ENCODE data around the gene PRKCI. TPM values are rescaled to one million over a fixed set of nuclear protein-coding genes. Genes with fewer than 3 reads are reported as not detected.

The PRKCI gene
- total RNA-seq, 1 experiment from 2014 or later: 62.8 TPM

GRCh38 chr3:170321321-170322034, 99.3 kb downstream of the PRKCI start:
- Mint-ChIP-seq H3K36me3 (ENCODE audit: insufficient read depth, unreplicated experiment) (no peaks in the 10 kb centered on the region), H3K4me3 (ENCODE audit: unreplicated experiment) (no peak overlapping the region), H3K27me3 (ENCODE audit: insufficient read depth, unreplicated experiment) (no peaks in the 10 kb centered on the region), H3K27ac (ENCODE audit: low read depth, unreplicated experiment) (no peak overlapping the region), H3K4me1 (ENCODE audit: insufficient read depth, unreplicated experiment) (no peaks in the 10 kb centered on the region), H3K9me3 (ENCODE audit: unreplicated experiment) (no peaks in the 10 kb centered on the region)
- BruUV-seq (replicated peaks): no TSS peak
- intact Hi-C loops (cut with micrococcal nuclease): no loop called here
- ChIA-PET POLR2A (no interaction called here), CTCF (interaction anchor here (0.6 to 1.5 kb wide), 5 partner anchors 11 to 490 kb away, joined by 3 to 4 read pairs (median 3); no protein-coding TSS in a partner anchor)
- TF ChIP-seq, protein P1, sequence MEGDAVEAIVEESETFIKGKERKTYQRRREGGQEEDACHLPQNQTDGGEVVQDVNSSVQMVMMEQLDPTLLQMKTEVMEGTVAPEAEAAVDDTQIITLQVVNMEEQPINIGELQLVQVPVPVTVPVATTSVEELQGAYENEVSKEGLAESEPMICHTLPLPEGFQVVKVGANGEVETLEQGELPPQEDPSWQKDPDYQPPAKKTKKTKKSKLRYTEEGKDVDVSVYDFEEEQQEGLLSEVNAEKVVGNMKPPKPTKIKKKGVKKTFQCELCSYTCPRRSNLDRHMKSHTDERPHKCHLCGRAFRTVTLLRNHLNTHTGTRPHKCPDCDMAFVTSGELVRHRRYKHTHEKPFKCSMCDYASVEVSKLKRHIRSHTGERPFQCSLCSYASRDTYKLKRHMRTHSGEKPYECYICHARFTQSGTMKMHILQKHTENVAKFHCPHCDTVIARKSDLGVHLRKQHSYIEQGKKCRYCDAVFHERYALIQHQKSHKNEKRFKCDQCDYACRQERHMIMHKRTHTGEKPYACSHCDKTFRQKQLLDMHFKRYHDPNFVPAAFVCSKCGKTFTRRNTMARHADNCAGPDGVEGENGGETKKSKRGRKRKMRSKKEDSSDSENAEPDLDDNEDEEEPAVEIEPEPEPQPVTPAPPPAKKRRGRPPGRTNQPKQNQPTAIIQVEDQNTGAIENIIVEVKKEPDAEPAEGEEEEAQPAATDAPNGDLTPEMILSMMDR (IDR thresholded peaks at IDR 0.05; ENCODE audit: unreplicated experiment): no peak
- no peak for DNase-seq (ENCODE audit: unreplicated experiment)

GRCh38 chr3:170322566-170323269, 100.5 kb downstream of the PRKCI start:
- ChIA-PET CTCF (interaction anchor here (0.6 to 1.0 kb wide), 5 partner anchors 64 to 982 kb away, joined by 3 to 5 read pairs (median 4); no protein-coding TSS in a partner anchor), POLR2A (no interaction called here)
- DNase-seq (ENCODE audit: unreplicated experiment): no peak
- no peaks in the 10 kb centered on the region for H3K9me3 Mint-ChIP-seq (ENCODE audit: unreplicated experiment)
- H3K27ac Mint-ChIP-seq (ENCODE audit: low read depth, unreplicated experiment): no peak overlapping the region
- no TSS peak for BruUV-seq (replicated peaks)
- TF ChIP-seq, protein P1 (IDR thresholded peaks at IDR 0.05; ENCODE audit: unreplicated experiment): no peak
- intact Hi-C loops (cut with micrococcal nuclease): no loop called here
- no peak overlapping the region for H3K4me3 Mint-ChIP-seq (ENCODE audit: unreplicated experiment)
- H3K36me3 Mint-ChIP-seq (ENCODE audit: insufficient read depth, unreplicated experiment): no peaks in the 10 kb centered on the region
- no peaks in the 10 kb centered on the region for H3K27me3 Mint-ChIP-seq (ENCODE audit: insufficient read depth, unreplicated experiment)
- H3K4me1 Mint-ChIP-seq (ENCODE audit: insufficient read depth, unreplicated experiment): no peaks in the 10 kb centered on the region

DNA sequence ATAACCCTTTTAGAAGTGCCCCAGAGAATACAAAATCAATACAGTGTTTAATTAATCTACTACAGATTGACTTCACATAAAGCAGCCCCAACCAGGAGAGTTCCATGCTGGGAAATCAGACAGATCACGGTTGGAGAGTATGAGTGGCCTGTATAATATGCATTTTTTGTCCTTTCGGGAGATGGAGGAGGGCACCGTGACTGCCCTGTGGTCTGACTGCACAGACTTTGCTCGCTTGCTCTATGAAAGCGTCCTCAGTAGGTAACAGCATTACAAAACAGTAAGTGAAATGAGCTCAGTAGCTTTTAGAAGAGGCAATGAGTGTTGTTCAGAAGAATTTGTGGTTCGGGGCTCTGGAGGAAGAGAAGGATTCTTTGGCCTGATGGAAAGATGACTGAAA, 101.1 kb downstream of the PRKCI start:
- Mint-ChIP-seq H3K9me3 (ENCODE audit: unreplicated experiment) (no peaks in the 10 kb centered on the region), H3K4me1 (ENCODE audit: insufficient read depth, unreplicated experiment) (no peaks in the 10 kb centered on the region), H3K27me3 (ENCODE audit: insufficient read depth, unreplicated experiment) (no peaks in the 10 kb centered on the region), H3K27ac (ENCODE audit: low read depth, unreplicated experiment) (no peak overlapping the region), H3K4me3 (ENCODE audit: unreplicated experiment) (no peak overlapping the region), H3K36me3 (ENCODE audit: insufficient read depth, unreplicated experiment) (no peaks in the 10 kb centered on the region)
- CTCF ChIA-PET: interaction anchor here (0.5 to 0.6 kb wide), 2 partner anchors 457 to 609 kb away, joined by 3 read pairs; no protein-coding TSS in a partner anchor
- BruUV-seq (replicated peaks): no TSS peak
- intact Hi-C loops (cut with micrococcal nuclease): no loop called here
- no peak for DNase-seq (ENCODE audit: unreplicated experiment)
- POLR2A ChIA-PET: no interaction called here
- TF ChIP-seq, protein P1 (IDR thresholded peaks at IDR 0.05; ENCODE audit: unreplicated experiment): no peak

DNA sequence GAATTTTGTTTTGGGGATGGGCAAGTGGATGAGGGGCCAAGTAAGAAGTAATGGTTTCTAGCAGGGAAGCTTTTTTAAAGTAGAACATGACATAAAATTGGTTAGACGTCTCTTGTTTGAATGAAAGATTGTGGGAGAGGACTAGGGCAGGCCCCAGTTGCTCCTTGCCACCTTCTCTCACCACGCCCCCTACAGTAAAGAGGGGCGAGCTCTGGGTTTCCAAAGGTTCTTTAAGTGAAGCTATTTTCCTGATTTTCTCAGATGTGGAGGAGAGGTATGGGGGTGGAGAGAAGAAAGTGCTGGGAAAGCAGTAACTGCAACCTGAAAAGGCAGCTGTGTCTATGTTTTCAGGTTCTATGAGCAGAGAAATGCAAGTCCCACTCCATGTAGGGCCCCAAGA, 102.7 kb downstream of the PRKCI start:
- POLR2A ChIA-PET: interaction anchor here (0.7 kb wide), 1 partner anchor 67 kb away, joined by 3 read pairs; no protein-coding TSS in a partner anchor

More for the DNA sequence above, 102.7 kb downstream of the PRKCI start:
- CTCF ChIA-PET: interaction anchor here (0.6 to 1.6 kb wide), 6 partner anchors 10 to 523 kb away, joined by 3 to 5 read pairs (median 4); no protein-coding TSS in a partner anchor
- intact Hi-C loops (cut with micrococcal nuclease): no loop called here
- no peak for DNase-seq (ENCODE audit: unreplicated experiment)
- no peaks in the 10 kb centered on the region for H3K9me3 Mint-ChIP-seq (ENCODE audit: unreplicated experiment)
- TF ChIP-seq, protein P1 (IDR thresholded peaks at IDR 0.05; ENCODE audit: unreplicated experiment): no peak
- H3K27me3 Mint-ChIP-seq (ENCODE audit: insufficient read depth, unreplicated experiment): no peaks in the 10 kb centered on the region
- no TSS peak for BruUV-seq (replicated peaks)
- no peak overlapping the region for H3K4me3 Mint-ChIP-seq (ENCODE audit: unreplicated experiment)
- H3K4me1 Mint-ChIP-seq (ENCODE audit: insufficient read depth, unreplicated experiment): no peaks in the 10 kb centered on the region
- no peaks in the 10 kb centered on the region for H3K36me3 Mint-ChIP-seq (ENCODE audit: insufficient read depth, unreplicated experiment)
- H3K27ac Mint-ChIP-seq (ENCODE audit: low read depth, unreplicated experiment): no peak overlapping the region

Data from MCF 10A (cell line).